Measurements from ENCODE around the gene CCDC93. TPM values are rescaled to one million over a fixed set of nuclear protein-coding genes. Genes with fewer than 3 reads are reported as not detected.

Gene CCDC93
- total RNA-seq, 3 donors from 2014 or later: 25.6 to 33.1 (median 32.9) TPM

- H3K27me3 ChIP-seq: peaks cover 0 to 9% of the 10 kb centered on the region in 2 donors
- intact Hi-C loops (cut with DNase I; ENCODE audit: low total_unique reads): loop anchor here (10.0 kb wide), 1 partner anchor 818 kb away; no protein-coding TSS in a partner anchor
- H3K36me3 ChIP-seq: no peaks in the 10 kb centered on the region
- no peak overlapping the region for H3K27ac ChIP-seq
- no peaks in the 10 kb centered on the region for H3K4me1 ChIP-seq
- H3K4me3 ChIP-seq: no peak overlapping the region
- no peak for DNase-seq (ENCODE audit: low spot score in 2 of 2)
- H3K9me3 ChIP-seq: no peaks in the 10 kb centered on the region
- TF ChIP-seq POLR2AphosphoS5 (IDR thresholded peaks at IDR 0.05) (no peak), CTCF (IDR thresholded peaks at IDR 0.05) (peak in 2 of 3 donors; percentile 58 to 62)
Observed at GRCh38 chr2:118046634-118047210, 32.9 kb upstream of the CCDC93 start.

GRCh38 chr2:118045286-118045685 lies 31.4 kb upstream of the CCDC93 start:
- peaks cover 0 to 13% of the 10 kb centered on the region in 2 donors for H3K27me3 ChIP-seq
- no peak for DNase-seq (ENCODE audit: low spot score in 2 of 2)
- TF ChIP-seq POLR2A (IDR thresholded peaks at IDR 0.05): no peak
- no peak for TF ChIP-seq CTCF (IDR thresholded peaks at IDR 0.05)
- H3K27ac ChIP-seq: no peak overlapping the region
- intact Hi-C loops (cut with DNase I; ENCODE audit: low total_unique reads): loop anchor here (10.0 kb wide), 1 partner anchor 820 kb away; no protein-coding TSS in a partner anchor
- no peak overlapping the region for H3K4me3 ChIP-seq
- H3K9me3 ChIP-seq: no peaks in the 10 kb centered on the region
- H3K36me3 ChIP-seq: no peaks in the 10 kb centered on the region
- H3K4me1 ChIP-seq: no peaks in the 10 kb centered on the region

GRCh38 chr2:118044854-118045253 lies 31.0 kb upstream of the CCDC93 start:
- Histone ChIP-seq H3K4me3 (no peak overlapping the region), H3K36me3 (no peaks in the 10 kb centered on the region), H3K4me1 (no peaks in the 10 kb centered on the region), H3K27me3 (peaks cover 0 to 11% of the 10 kb centered on the region in 2 donors), H3K27ac (no peak overlapping the region), H3K9me3 (no peaks in the 10 kb centered on the region)
- DNase-seq (ENCODE audit: low spot score in 2 of 2): no peak
- TF ChIP-seq POLR2A (IDR thresholded peaks at IDR 0.05) (no peak), CTCF (IDR thresholded peaks at IDR 0.05) (no peak), POLR2AphosphoS5 (IDR thresholded peaks at IDR 0.05) (no peak)
- intact Hi-C loops (cut with DNase I; ENCODE audit: low total_unique reads): loop anchor here (10.0 kb wide), 1 partner anchor 820 kb away; no protein-coding TSS in a partner anchor

GRCh38 chr2:118044103-118044716 lies 30.3 kb upstream of the CCDC93 start:
- Histone ChIP-seq H3K27me3 (peaks cover 0 to 7% of the 10 kb centered on the region in 2 donors), H3K9me3 (no peaks in the 10 kb centered on the region), H3K36me3 (no peaks in the 10 kb centered on the region), H3K4me1 (no peaks in the 10 kb centered on the region), H3K4me3 (no peak overlapping the region), H3K27ac (no peak overlapping the region)
- TF ChIP-seq POLR2AphosphoS5 (IDR thresholded peaks at IDR 0.05): no peak
- no peak for DNase-seq (ENCODE audit: low spot score in 2 of 2)
- intact Hi-C loops (cut with DNase I; ENCODE audit: low total_unique reads): loop anchor here (10.0 kb wide), 1 partner anchor 821 kb away; no protein-coding TSS in a partner anchor

GRCh38 chr2:118040891-118041290 lies 27.0 kb upstream of the CCDC93 start:
- TF ChIP-seq POLR2A (IDR thresholded peaks at IDR 0.05) (no peak), CTCF (IDR thresholded peaks at IDR 0.05) (no peak), POLR2AphosphoS5 (IDR thresholded peaks at IDR 0.05) (no peak)
- intact Hi-C loops (cut with DNase I; ENCODE audit: low total_unique reads): loop anchor here (10.0 kb wide), 1 partner anchor 824 kb away; no protein-coding TSS in a partner anchor
- Histone ChIP-seq H3K27me3 (peaks cover 0 to 7% of the 10 kb centered on the region in 2 donors), H3K27ac (no peak overlapping the region), H3K9me3 (peaks cover 0 to 7% of the 10 kb centered on the region in 2 donors), H3K4me3 (no peak overlapping the region), H3K36me3 (no peaks in the 10 kb centered on the region), H3K4me1 (no peaks in the 10 kb centered on the region)
- no peak for DNase-seq (ENCODE audit: low spot score in 2 of 2)

All from breast epithelium (tissue), 4 donors.